COR-L47 (cell line): ENCODE data around the gene INAVA.
"Not testable (repeated sequence)": the region's sequence is repeated elsewhere in the genome, so short reads cannot be mapped to it uniquely, and the experiment has no call there.

ENCODE experiments used
- DNase-seq: peaks from one replicate; lab custom pipeline; 2025; lab: John Stamatoyannopoulos, UW

Gene INAVA

DNA sequence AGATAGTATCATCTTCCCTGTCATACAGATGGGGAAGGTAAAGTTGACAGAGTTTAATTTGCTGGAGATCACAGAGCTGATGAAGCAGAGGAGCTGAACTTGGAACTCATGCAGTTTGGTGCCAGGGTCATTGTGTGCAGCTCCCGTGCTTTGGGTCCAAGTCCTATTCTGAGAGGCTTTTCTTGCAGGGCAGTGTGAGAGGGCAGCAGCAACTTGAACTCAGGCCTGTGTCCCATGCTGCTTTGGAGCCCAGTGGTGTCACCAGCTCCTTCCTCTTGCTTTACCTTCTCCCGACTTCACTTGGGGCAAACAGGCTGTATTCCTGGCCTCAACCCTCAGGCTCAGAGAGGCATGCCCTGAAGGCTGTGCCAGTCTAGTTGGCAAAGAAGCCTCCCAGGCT lies 24.7 kb downstream of the INAVA start:
- DNase-seq, result no peak

DNA sequence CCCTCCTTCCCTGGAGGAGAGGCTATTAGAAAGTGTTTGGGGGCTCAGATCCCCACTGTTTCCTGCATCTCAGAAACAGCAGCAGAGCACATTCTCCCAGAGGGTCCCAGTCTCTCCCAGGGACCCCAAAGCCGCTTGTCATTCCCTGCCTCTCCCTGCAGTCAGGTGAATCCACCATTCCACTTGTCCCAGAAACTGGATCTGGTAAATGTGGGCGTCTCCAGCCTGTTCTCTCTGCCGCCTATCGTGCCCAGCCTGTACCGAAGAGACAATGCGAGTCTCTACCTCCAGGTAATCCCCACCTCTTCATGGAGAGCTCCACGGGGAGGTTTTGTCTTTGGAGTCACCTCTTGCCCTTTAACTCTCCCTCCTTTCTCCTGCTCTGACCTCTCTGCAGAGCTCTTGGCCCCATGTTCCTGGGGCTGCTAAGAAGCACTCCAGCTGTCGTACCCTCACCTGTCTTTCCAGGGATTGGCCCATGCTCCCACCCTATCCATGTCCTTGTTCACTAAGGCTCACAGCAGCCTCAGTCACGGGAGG lies 26.9 kb downstream of the INAVA start:
- no peak for DNase-seq

DNA sequence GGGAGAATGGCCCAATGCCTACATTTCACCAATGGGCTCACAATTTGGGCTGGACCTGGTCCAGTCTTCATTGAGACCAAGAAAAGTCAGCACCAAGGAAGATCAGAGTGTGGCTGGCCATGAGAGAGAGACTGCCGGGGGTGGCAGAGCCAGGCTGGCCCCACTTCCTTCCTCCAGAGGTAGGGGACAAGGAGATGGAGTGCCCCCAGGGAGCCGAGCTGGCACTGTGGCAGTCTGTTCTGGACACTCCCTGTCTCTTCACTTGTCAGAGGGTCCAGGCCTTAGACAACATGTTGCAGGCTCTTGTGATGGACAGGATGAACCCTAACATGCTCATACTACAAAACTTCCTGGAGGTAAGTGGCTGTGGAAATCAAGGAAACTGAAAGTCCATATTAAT lies 27.7 kb downstream of the INAVA start:
- no peak for DNase-seq

DNA sequence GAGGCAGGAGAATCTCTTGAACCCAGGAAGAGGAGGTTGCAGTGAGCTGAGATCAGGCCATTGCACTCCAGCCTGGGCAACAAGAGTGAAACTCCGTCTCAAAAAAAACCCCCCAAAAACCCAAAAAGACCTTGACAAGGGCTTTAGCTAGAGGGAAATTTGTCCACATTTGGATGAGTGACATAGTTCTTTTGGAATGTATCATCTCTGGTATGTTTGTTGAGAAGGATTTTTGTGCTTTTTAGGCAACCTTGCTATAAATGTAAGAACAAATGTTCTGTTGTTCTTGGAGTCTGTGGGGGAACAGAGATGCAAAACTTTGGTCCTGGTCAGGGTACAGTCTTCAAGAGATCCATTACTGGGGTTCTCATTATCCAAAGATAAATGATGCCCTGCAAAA lies 28.9 kb downstream of the INAVA start:
- DNase-seq, result no peak

DNA sequence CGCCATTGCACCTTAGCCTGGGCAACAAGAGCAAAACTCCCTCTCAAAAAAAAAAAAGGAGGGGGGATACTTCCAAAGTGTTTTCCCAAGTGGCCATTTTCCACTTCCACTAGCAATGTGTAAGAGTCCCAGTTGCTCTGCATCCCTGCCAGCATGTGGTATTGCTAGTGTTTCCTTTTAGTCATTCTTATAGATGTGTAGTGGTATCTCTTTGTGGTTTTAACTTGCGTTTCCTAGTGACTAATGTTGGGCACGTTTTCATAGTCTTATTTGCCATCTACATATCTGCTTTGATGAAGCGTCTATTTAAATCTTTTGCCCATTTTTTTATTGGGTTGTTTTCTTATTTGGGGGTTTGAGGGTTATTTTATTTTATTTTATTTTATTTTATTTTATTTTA lies 31.1 kb downstream of the INAVA start:
- no peak for DNase-seq

DNA sequence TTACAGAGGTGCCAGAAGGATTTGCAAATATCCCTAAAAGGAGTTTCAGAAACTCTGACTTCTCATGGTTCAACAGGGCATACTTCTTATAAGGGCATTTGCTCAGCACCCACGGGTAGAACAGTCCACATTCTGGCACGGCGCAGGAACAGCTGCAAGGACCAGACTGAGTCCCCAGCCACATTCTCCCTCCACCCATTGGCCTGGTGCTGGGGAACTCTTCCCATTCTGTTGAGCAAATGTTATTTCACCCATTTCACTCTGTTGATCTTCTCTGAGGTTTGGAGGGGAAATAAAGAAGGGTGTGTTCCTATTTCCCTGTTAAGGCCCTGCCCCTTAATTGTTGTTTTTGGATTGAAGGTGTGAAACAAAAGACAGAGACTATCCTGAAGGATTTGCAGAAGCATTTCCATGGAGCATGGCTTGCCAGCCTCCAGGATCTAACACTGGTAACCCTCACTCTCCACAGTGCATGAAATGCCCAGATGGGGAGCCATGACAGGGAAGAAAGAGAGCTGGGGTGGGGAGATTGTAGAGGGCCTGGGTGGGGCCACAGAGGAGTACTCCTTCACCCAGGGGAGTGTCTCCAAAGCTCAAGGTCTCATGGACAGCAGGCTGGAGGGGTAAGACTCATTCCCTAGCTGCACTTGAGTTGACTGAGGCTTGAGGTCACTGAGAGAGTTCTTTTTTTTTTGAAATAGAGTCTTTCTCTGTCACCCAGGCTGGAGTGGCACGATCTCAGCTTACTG lies 35.0 kb downstream of the INAVA start:
- no peak for DNase-seq

DNA sequence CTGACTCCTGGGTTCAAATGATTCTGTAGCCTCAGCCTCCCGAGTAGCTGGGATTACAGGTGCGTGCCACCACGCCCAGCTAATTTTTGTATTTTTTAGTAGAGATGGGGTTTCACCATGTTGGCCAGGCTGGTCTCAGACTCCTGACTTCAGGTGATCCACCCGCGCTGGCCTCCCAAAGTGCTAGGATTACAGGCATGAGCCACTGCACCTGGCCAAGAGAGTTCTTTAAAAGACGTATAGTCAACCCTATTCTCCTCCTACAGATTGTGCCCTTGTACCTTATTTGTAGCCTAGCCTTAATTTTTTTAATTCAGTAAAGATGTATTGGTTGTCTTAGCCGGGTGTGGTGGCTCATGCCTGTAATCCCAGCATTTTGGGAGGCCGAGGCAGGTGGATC lies 35.6 kb downstream of the INAVA start:
- DNase-seq, result not testable (repeated sequence)

DNA sequence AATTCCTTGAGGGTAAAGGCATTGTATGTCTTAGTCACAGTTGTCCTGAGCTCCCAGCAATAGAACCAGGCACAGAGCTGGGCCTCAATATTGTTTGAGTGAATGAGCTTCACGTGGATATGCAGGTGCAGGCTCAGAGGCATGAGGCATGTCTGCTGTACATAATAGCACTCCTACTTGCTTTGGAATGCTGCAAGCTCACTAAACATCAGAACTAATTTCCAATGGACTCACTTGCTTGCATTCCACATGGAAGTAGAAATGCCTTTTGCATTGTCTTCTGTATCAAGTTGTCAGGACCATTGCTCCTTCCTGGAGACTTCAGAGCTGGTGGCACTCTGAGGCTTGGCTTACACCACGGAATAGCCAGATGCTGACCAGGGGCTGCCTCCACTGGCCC lies 37.1 kb downstream of the INAVA start:
- no peak for DNase-seq

DNA sequence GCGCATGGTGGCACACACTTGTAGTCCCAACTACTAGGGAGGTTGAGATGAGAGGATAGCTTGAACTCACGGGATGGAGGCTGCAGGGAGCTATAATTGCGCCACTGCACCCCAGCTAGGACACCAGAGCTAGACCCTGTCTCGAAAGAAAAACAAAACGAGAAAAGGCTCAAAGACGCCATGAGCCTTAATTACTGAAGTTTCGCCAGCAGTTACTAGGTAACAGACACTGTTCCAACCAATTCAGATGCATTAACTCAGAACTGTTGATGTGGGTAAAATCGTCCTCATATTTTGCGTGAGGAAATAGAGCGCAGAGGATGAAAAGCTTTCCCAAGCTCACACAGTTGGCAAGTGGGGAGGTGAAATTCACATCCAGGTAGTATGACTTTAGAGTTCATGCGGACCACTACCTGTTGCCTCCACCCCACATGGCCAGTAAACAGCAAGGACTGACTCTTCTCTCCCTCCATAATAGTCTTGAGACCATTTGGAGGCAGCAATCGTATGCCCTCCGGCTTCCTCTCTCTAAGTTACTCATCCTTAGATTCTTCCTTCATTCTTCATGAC lies 40.1 kb downstream of the INAVA start:
- no peak for DNase-seq

DNA sequence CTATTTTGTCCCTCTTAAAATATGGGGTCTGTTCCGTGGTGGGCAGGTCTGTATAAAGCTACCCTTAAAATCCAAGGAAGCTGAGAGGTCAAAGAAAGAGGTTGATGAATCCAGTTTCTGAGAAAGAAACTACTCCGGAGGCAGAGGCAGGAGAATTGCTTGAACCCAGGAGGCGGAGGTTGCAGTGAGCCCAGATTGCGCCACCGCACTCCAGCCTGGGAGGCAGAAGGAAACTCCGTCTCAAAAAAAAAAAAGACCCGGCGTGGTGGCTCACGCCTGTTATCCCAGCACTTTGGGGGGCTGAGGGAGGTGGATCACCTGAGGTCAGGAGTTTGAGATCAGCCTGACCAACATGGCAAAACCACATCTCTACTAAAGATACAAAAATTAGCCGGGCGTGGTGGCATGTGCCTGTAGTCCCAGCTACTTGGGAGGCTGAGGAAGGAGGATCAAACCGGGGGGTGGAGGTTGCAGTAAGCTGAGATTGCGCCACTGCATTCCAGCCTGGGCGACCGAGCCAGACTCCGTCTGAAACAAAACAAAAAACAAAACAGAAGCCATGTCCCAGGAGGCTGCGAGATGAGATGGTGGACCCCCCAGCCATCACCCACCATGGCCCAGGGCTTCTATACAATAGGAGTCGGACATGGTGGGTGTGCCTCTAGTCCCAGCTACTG lies 40.7 kb downstream of the INAVA start:
- DNase-seq, result not testable (repeated sequence)

DNA sequence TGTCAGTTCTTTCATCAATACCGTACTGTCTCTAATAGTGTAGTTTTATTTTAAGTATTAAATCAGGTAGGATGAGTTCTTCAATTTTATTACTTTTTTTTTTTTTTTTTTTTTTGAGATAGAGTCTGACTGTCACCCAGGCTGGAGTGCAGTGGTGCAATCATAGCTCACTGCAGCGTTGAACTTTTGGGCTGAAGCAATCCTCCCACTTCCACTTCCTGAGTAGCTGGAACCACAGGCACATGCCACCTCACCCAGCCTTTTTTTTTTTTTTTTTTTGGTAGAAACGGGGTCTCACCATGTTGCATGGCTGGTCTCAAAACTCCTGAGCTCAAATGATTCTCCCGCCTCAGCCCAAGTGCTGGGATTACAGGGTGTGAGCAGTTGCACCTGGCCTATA lies 44.3 kb downstream of the INAVA start:
- DNase-seq, result no peak

DNA sequence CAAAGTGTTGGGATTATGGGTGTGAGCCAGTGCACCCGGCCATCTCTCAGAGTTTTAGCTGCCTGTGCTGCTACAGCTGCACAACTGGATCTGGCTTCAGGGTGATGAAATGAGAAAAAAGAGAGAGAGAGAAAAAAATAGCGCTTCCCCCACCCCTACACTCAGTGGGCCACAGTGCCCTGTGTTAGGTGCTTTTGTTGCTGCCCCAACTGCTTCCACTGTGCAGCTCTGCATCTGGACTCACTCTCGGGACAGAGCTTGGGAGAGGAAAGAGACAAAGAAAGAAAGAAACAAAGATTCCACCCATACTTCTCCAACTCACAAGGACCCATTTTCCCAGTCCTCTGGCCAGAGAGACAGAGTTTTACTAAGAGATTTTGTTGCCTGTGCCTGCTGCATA lies 50.4 kb downstream of the INAVA start:
- no peak for DNase-seq

DNA sequence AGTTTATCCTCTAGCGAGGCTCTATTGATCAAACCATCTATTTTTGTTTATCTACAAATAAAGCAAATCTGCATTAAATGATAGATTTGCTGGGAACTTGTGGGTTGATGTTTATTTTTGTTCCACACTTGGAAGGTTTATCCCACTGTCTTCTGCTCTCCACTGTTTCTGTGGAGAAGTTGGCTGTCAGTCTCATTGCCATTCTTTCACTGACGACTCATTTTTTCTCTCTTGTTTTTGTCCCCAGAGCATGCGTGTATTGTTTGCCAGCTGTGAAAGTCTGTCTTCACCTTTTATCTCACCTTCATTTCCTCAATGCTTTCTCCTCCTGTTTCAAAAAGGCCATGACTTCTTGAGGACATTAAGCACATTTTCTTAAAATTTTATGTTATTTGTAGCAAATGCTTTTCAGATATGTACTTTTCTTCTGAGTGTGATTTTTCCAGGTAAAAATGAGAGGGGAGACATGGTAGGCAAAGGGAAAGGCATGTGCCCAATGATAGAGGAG lies 52.4 kb downstream of the INAVA start:
- DNase-seq, result no peak

DNA sequence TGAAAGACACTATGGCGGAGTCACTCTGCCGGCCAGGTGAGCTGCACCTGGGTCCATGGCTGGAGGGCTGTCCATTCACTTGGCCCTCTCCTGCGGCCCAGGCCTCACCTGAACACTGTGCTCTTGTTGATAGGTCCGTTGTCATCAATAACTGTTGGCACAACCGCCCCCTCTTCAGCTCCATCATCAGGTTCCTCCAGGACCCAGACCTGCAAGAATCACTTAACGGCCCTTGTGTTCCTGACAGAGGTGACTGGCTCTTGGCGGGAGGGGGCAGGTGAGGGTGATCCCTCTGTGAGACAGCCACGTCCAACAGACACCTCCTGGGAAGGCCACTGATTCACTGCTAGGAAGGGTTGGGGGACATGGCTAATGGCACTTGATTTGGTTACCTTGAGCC lies 54.9 kb downstream of the INAVA start:
- DNase-seq, result no peak

DNA sequence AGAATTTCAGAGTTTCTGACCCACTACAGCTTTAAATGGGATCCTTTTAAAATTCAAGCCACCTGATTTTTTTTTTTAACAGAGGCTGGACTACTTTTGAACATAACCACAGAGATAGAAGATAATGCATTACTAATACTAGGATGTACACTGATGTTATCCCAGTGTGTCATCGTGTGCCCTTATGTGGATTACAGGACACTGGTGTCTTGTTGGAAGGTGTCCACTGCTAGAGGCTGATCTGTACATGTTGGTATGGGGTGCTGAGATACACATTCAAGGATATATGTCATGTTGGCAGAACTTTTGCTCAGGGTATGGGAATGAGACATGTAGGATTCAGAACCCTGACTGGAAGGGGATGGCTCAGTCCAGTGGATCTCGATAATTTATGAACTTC lies 56.3 kb downstream of the INAVA start:
- no peak for DNase-seq

DNA sequence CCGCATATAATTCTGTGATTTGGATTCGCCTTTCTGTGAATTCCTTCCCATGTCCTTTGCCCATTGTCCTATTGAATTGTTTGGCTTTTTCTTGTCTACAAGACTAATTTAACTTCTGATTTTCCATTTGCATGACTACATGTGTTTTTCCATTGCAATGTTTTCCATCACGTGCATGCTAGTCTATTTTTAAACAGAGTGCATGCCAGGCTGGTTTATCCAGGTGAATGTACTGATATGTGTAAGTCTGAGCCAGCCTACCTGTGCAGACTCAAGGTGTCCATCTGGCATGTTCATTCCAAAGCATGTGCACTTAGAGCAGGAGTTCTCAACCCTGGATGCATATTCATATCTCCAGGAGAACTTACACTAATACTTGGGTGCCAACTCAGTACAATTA lies 59.7 kb downstream of the INAVA start:
- DNase-seq, result no peak

DNA sequence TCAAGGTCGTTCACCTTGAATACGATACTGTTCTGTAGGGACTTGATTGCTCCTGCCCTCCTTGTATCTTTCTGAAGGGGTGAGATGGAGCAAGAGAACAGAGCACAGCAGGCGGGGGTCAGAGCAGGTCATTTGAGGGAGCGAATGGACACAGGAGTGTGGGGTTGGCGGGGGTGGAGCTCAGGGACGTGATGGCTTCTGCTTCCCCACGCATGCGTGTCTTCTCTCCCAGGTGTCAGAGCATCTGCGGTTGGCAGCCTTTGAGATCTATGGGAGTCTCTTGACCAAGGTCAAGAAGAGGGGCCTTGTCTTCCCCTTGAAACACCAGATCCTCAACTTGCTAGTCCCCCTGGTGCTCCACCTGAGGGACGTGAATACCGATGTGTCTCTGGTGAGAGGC lies 63.9 kb downstream of the INAVA start:
- no peak for DNase-seq

DNA sequence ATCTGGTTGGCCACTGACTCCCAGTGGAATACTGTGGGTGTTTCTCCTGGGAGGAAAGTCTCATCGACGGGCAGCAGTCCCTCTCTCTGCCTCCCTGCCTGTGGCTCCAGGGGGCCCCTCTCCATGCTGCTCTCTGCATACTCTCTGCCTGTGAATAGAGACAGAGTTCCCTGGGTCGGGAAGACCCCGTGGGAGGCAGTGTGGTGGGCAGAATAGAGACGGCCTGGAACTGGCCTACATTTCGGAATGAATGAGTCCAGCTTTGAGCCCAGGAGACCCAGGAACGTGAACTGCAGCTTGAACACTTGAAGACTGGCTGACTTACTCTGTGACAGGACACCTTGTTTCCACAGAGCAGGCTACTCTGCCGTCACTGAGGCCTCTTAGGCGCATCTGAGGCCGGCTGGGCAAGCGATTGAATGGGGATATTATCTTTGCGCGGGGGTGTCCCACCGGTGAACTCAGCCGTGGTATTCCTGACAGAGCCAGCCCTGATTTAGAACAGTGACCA lies 64.8 kb downstream of the INAVA start:
- DNase-seq, result no peak

DNA sequence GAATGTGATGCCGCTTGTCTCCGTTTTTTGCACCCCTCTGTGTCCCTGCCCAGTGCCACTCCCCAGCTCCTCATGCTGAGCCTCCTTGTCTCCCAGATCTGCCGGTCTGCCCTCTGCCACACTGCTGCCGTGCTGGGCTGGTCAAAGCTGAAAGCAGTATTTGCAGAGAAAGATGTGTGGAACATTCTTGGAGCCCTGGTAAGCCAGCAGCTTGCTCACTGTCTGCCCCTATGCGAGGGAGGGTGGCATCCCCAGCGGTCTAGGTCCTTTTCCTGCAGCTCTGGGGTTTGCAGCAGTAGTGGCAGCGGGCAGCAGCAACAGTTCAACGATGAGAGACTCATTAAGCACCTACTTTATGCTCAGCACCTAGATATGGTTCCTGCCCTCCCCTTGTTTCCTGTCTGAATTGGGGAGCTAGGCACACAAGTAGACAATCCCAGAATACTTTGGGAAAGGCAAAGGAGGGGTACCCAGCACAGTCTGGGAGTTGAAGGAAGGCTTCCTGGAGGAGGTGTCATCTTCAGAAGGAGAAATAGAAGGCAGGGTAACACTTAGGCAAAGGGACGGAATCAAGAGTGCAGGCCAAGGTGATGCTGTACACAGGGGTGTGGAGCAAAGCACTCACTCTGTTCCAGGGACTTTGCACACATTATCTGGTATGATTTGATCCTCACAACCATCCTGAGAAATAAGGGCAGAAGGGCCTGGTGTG lies 65.7 kb downstream of the INAVA start:
- DNase-seq, result no peak

DNA sequence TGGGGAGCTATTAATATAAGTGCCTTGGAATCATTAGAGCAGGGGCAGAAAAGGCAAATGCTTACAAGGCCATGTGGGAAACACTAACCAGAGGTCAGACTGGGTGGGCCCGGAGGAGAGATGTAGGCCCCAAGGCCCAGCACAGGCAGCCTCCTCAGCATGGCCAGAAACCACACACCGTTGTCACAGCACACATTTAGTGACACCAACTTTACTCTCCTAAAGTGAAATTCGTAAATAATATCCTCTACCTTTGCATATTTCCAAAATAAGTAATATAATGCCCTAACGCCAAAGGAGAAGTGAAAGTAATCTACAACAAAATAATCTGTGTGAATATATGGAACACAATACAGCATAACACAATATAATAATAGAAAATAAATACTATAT lies 66.2 kb downstream of the INAVA start:
- DNase-seq, result no peak

DNA sequence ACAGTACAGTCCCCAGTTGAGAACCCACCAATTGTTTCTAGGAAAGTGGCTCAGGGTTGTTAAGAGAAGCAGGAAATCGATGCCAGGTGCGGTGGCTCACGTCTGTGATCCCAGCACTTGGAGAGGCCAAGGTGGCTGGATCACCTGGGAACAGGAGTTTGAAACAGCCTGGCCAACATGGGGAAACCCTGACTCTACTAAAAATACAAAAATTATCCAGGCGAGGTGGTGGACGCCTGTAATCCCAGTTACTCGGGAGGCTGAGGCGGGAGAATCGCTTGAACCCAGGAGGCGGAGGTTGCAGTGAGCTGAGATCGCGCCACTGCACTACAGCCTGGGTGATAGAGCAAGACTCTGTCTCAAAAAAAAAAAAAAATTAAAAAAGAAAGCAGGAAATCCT lies 67.5 kb downstream of the INAVA start:
- DNase-seq, result not testable (repeated sequence)

DNA sequence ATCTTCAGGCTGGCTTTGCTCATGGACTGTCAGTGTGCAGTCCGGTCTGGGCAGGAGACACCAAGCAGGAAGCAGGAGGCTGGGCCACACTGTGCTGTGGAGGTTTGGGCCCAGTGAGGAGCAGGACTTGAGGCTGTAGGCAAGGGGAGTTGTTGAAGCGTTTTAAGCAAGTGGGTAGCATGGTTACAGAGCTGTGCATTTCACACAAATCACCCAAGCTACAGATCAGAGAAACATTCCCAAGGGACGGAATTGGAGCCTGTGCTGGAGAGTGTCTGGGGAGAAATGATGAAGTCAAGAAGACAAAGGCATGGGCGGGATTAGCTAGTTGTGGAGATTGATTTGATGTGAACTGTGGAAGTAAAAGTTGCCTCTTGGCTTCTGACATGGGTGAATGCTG lies 67.9 kb downstream of the INAVA start:
- no peak for DNase-seq
